ENCODE measurements around the gene TTC12. TPM values are rescaled to one million over a fixed set of nuclear protein-coding genes. Genes with fewer than 3 reads are reported as not detected.

Gene TTC12
- total RNA-seq, 1 experiment from 2014 or later = 7.6 TPM

DNA sequence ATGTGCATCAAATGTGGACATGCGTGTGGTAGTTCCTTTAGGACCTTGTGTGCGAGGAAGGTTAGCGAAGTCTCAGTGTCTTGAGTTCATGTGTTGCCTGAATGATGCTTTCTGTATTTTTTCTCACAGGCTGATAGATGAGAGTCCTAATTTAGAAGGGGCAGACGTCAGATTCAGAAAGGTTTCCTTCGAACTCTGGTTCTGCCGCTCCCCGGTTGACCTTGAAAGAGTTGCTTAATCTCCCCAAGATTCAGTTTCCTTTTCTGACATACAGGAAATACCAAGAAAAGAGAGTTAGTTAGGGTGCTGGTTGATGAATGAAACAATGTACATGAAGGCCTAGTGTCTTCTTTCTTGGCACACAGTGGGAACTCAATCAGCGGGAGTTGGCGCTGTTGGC lies 35.9 kb upstream of the TTC12 start:
- ChIA-PET POLR2A (no interaction called here), CTCF (interaction anchor here (1.0 kb wide), 1 partner anchor 11 kb away, joined by 6 read pairs; no protein-coding TSS in a partner anchor)
- Mint-ChIP-seq H3K36me3 (no peaks in the 10 kb centered on the region), H3K27me3 (ENCODE audit: low read depth) (no peaks in the 10 kb centered on the region; the same call in 1 of the 2 replicates), H3K4me3 (no peak overlapping the region), H3K4me1 (no peaks in the 10 kb centered on the region), H3K27ac (no peak overlapping the region), H3K9me3 (no peaks in the 10 kb centered on the region)
- TF ChIP-seq TCF7 (CRISPR knock-in tag; IDR thresholded peaks at IDR 0.05; ENCODE audit: low read depth) (no peak), NFATC4 (CRISPR knock-in tag; IDR thresholded peaks at IDR 0.05) (no peak), ZNF121 (CRISPR knock-in tag; IDR thresholded peaks at IDR 0.05) (no peak), OVOL2 (CRISPR knock-in tag; IDR thresholded peaks at IDR 0.05; ENCODE audit: borderline replicate concordance) (no peak), TP53 (CRISPR knock-in tag; IDR thresholded peaks at IDR 0.05) (no peak), GRHL2 (CRISPR knock-in tag; IDR thresholded peaks at IDR 0.05; ENCODE audit: insufficient replicate concordance, severe bottlenecking) (no peak), MYBL2 (CRISPR knock-in tag; IDR thresholded peaks at IDR 0.05) (no peak), CBFB (CRISPR knock-in tag; IDR thresholded peaks at IDR 0.05; ENCODE audit: low read depth) (no peak), FOXJ3 (CRISPR knock-in tag; IDR thresholded peaks at IDR 0.05; ENCODE audit: borderline replicate concordance) (no peak)
- TF ChIP-seq, protein P1, sequence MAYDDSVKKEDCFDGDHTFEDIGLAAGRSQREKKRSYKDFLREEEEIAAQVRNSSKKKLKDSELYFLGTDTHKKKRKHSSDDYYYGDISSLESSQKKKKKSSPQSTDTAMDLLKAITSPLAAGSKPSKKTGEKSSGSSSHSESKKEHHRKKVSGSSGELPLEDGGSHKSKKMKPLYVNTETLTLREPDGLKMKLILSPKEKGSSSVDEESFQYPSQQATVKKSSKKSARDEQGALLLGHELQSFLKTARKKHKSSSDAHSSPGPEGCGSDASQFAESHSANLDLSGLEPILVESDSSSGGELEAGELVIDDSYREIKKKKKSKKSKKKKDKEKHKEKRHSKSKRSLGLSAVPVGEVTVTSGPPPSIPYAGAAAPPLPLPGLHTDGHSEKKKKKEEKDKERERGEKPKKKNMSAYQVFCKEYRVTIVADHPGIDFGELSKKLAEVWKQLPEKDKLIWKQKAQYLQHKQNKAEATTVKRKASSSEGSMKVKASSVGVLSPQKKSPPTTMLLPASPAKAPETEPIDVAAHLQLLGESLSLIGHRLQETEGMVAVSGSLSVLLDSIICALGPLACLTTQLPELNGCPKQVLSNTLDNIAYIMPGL (CRISPR knock-in tag; IDR thresholded peaks at IDR 0.05) = no peak
- TF ChIP-seq, protein P2, sequence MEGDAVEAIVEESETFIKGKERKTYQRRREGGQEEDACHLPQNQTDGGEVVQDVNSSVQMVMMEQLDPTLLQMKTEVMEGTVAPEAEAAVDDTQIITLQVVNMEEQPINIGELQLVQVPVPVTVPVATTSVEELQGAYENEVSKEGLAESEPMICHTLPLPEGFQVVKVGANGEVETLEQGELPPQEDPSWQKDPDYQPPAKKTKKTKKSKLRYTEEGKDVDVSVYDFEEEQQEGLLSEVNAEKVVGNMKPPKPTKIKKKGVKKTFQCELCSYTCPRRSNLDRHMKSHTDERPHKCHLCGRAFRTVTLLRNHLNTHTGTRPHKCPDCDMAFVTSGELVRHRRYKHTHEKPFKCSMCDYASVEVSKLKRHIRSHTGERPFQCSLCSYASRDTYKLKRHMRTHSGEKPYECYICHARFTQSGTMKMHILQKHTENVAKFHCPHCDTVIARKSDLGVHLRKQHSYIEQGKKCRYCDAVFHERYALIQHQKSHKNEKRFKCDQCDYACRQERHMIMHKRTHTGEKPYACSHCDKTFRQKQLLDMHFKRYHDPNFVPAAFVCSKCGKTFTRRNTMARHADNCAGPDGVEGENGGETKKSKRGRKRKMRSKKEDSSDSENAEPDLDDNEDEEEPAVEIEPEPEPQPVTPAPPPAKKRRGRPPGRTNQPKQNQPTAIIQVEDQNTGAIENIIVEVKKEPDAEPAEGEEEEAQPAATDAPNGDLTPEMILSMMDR (IDR thresholded peaks at IDR 0.05) = no peak
- TF ChIP-seq, protein P3, sequence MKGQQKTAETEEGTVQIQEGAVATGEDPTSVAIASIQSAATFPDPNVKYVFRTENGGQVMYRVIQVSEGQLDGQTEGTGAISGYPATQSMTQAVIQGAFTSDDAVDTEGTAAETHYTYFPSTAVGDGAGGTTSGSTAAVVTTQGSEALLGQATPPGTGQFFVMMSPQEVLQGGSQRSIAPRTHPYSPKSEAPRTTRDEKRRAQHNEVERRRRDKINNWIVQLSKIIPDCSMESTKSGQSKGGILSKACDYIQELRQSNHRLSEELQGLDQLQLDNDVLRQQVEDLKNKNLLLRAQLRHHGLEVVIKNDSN (CRISPR knock-in tag; IDR thresholded peaks at IDR 0.05) = no peak
- TF ChIP-seq, protein P4, sequence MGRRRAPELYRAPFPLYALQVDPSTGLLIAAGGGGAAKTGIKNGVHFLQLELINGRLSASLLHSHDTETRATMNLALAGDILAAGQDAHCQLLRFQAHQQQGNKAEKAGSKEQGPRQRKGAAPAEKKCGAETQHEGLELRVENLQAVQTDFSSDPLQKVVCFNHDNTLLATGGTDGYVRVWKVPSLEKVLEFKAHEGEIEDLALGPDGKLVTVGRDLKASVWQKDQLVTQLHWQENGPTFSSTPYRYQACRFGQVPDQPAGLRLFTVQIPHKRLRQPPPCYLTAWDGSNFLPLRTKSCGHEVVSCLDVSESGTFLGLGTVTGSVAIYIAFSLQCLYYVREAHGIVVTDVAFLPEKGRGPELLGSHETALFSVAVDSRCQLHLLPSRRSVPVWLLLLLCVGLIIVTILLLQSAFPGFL (CRISPR knock-in tag; IDR thresholded peaks at IDR 0.05; ENCODE audit: borderline replicate concordance) = no peak
- TF ChIP-seq, protein P5, sequence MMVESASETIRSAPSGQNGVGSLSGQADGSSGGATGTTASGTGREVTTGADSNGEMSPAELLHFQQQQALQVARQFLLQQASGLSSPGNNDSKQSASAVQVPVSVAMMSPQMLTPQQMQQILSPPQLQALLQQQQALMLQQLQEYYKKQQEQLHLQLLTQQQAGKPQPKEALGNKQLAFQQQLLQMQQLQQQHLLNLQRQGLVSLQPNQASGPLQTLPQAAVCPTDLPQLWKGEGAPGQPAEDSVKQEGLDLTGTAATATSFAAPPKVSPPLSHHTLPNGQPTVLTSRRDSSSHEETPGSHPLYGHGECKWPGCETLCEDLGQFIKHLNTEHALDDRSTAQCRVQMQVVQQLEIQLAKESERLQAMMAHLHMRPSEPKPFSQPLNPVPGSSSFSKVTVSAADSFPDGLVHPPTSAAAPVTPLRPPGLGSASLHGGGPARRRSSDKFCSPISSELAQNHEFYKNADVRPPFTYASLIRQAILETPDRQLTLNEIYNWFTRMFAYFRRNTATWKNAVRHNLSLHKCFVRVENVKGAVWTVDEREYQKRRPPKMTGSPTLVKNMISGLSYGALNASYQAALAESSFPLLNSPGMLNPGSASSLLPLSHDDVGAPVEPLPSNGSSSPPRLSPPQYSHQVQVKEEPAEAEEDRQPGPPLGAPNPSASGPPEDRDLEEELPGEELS (CRISPR knock-in tag; IDR thresholded peaks at IDR 0.05) = no peak
- TF ChIP-seq, protein P6, sequence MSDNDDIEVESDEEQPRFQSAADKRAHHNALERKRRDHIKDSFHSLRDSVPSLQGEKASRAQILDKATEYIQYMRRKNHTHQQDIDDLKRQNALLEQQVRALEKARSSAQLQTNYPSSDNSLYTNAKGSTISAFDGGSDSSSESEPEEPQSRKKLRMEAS (CRISPR knock-in tag; IDR thresholded peaks at IDR 0.05) = no peak
- TF ChIP-seq, protein P7, sequence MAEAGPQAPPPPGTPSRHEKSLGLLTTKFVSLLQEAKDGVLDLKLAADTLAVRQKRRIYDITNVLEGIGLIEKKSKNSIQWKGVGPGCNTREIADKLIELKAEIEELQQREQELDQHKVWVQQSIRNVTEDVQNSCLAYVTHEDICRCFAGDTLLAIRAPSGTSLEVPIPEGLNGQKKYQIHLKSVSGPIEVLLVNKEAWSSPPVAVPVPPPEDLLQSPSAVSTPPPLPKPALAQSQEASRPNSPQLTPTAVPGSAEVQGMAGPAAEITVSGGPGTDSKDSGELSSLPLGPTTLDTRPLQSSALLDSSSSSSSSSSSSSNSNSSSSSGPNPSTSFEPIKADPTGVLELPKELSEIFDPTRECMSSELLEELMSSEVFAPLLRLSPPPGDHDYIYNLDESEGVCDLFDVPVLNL (CRISPR knock-in tag; IDR thresholded peaks at IDR 0.05; ENCODE audit: borderline replicate concordance, low read depth) = no peak
- DNase-seq (ENCODE audit: low spot score) = no peak
- ATAC-seq = no peak

DNA sequence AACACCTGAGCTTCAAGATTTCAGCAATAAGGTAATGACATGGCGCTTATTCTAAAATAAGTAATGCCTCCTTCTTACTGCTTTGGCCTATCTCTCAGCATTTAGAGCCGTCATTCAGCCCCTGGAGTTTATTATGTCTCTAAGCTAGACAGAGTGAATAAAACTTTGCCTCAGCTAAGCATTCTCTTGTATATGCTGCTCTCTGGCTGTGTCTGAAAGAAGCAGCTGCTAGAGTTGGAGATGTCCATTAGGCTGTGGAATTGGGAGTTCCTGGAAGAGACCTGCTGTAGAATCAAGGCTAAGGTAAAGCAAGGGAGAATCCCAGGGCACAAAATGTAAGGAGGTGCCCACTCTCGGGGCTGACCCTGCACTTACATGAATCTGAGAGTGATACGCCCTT lies 35.5 kb upstream of the TTC12 start:
- ATAC-seq (no peak), DNase-seq (ENCODE audit: low spot score) (no peak)
- Mint-ChIP-seq H3K9me3 (no peaks in the 10 kb centered on the region), H3K27me3 (ENCODE audit: low read depth) (no peaks in the 10 kb centered on the region; the same call in 1 of the 2 replicates), H3K4me3 (no peak overlapping the region), H3K36me3 (no peaks in the 10 kb centered on the region), H3K27ac (no peak overlapping the region), H3K4me1 (no peaks in the 10 kb centered on the region)
- CTCF ChIA-PET = interaction anchor here (1.0 kb wide), 1 partner anchor 11 kb away, joined by 6 read pairs; no protein-coding TSS in a partner anchor
- POLR2A ChIA-PET = no interaction called here
- TF ChIP-seq OVOL2 (CRISPR knock-in tag; IDR thresholded peaks at IDR 0.05; ENCODE audit: borderline replicate concordance) (no peak), ETV6 (CRISPR knock-in tag; IDR thresholded peaks at IDR 0.05) (no peak), EMX1 (CRISPR knock-in tag; IDR thresholded peaks at IDR 0.05) (no peak), FOXJ3 (CRISPR knock-in tag; IDR thresholded peaks at IDR 0.05; ENCODE audit: borderline replicate concordance) (no peak), NFATC4 (CRISPR knock-in tag; IDR thresholded peaks at IDR 0.05) (no peak), JUN (CRISPR knock-in tag; IDR thresholded peaks at IDR 0.05) (no peak), FOXP1 (CRISPR knock-in tag; IDR thresholded peaks at IDR 0.05; ENCODE audit: borderline replicate concordance) (no peak), IRF2 (CRISPR knock-in tag; IDR thresholded peaks at IDR 0.05; ENCODE audit: borderline replicate concordance, low read depth) (no peak)
- TF ChIP-seq, protein P8, sequence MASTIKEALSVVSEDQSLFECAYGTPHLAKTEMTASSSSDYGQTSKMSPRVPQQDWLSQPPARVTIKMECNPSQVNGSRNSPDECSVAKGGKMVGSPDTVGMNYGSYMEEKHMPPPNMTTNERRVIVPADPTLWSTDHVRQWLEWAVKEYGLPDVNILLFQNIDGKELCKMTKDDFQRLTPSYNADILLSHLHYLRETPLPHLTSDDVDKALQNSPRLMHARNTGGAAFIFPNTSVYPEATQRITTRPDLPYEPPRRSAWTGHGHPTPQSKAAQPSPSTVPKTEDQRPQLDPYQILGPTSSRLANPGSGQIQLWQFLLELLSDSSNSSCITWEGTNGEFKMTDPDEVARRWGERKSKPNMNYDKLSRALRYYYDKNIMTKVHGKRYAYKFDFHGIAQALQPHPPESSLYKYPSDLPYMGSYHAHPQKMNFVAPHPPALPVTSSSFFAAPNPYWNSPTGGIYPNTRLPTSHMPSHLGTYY (CRISPR knock-in tag; IDR thresholded peaks at IDR 0.05) = no peak
